NCI-H187 treated with DMSO at 0.1 percent for 48 hours (cell line): ENCODE results near the gene RTN4.

Experiments
- DNase-seq: peaks from one replicate; lab custom pipeline; 2025; lab: John Stamatoyannopoulos, UW

The RTN4 gene

GRCh38 chr2:54968561-54969218, 81.6 kb downstream of the RTN4 start:
- DNase-seq: no peak

DNA sequence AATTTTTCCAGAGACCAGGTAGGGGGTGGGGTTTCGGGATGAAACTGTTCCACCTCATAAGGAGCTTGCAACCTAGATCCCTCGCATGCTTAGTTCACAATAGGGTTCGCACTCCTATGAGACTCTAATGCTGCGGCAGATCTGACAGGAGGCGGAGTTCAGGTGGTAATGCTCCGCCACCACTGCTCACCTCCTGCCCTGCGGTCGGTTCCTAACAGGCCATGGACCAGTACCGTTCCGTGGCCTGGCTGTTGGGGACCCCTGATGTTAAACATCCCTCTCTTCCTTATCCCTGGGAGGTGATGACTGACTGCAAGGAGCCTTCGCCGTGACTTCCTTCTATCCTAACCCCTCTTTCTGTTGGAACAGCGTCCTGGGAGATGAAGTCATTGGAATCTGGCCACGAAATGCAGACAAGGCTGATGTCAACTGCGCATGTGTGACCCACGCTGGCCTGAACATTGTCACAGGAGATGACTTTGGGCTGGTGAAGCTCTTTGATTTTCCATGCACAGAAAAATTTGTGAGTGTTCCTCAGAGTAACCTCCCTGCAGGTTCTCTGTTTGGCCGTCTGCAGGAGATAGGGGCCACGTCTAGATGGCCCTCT, 82.4 kb downstream of the RTN4 start:
- DNase-seq: no peak

- no peak for DNase-seq
Measured at GRCh38 chr2:54967269-54967668, 83.0 kb downstream of the RTN4 start.

GRCh38 chr2:54966837-54967236, 83.4 kb downstream of the RTN4 start:
- DNase-seq: no peak

- DNase-seq: no peak
Measured at GRCh38 chr2:54966165-54966832, 84.0 kb downstream of the RTN4 start.

DNA sequence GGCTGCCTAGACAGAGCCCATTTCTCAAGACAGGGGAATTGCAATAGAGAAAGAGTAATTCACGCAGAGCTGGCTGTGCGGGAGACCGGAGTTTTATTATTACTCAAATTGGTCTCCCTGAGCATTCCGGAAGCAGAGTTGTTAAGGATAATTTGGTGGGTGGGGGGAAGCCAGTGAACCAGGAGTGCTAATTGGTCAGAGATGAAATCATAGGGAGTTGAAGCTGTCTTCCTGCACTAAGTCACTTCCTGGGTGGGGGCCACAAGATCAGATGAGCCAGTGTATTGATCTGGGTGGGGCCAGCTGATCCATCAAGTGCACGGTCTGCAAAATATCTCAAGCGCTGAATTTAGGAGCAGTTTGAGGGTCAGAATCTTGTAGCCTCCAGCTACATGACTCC, 84.8 kb downstream of the RTN4 start:
- no peak for DNase-seq

DNA sequence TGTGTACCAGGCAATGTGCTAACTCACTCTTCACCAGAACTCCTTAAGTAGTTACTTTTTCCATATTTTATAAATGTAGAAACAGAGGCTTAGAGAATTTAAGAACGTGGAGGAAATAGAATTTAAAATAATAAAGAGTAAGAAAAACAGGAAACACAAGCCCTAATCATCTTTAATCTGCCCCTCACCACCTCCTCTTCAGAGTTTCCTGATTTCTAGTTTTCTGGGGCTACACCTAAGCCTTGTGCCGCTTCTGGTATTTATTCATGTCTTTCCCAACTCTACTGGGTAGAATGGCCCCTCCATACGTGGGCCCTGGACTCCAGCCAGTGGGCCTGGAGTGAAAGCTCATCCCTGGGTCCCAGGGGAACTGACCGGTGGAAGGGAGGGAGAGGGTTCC, 85.4 kb downstream of the RTN4 start:
- no peak for DNase-seq

GRCh38 chr2:54964271-54964670, 86.0 kb downstream of the RTN4 start:
- no peak for DNase-seq

GRCh38 chr2:54963476-54963875, 86.8 kb downstream of the RTN4 start:
- DNase-seq: no peak

DNA sequence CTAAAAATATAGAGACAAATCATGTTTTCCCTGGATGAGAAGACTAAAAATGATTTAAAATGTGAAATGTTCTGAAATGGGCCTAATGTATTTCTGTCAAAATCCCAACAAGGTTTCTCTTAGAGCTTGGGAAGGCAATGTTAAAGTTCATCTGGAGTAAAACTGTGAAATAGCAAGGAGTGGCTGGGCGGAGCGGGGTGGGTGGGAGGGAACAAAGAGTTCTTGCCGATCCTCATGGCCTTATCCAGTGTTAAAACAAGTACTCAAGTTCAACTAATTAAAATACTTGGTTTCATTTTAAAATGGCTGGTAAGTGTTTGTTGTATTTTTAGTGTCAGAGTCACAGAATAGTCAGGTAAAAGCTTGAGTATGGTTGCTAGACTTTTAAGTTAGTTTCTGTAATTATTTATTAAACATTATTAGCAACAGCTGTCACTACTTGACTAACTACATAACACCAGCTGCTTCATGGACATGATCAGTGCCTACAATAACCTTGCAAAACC, 87.3 kb downstream of the RTN4 start:
- no peak for DNase-seq

DNA sequence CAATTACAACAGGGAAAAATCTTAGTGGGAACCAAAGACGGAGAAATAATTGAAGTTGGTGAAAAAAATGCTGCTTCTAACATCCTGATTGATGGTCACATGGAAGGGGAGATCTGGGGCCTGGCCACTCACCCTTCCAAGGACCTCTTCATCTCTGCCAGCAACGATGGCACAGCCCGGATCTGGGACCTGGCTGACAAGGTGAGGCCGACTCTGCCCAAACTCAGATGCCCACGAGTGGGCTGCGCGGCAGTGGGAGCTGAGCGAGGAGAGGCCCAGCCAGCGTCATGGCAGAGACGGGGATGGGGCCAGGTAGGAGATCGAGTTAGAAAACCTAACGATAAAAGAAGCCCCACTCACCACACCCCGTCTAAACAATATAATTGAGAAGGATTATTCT, 87.7 kb downstream of the RTN4 start:
- no peak for DNase-seq

DNA sequence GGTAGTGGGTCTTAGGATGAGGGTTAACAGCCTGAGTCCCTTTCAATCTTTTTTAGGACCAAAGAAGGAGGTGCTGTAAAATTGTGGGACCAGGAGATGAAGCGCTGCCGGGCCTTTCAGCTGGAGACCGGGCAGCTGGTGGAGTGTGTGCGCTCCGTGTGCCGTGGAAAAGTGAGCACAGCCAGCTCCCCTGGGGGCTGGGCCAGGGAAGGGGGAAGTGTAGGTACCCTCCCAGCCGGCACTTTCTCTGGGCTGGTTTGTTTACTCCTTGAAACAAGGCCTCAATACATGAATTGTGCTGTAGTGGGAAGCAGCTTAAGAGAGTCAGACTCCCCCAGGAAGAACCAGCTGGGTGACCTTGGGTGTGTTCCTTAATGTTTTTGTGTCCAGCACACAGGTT, 90.1 kb downstream of the RTN4 start:
- DNase-seq: no peak

DNA sequence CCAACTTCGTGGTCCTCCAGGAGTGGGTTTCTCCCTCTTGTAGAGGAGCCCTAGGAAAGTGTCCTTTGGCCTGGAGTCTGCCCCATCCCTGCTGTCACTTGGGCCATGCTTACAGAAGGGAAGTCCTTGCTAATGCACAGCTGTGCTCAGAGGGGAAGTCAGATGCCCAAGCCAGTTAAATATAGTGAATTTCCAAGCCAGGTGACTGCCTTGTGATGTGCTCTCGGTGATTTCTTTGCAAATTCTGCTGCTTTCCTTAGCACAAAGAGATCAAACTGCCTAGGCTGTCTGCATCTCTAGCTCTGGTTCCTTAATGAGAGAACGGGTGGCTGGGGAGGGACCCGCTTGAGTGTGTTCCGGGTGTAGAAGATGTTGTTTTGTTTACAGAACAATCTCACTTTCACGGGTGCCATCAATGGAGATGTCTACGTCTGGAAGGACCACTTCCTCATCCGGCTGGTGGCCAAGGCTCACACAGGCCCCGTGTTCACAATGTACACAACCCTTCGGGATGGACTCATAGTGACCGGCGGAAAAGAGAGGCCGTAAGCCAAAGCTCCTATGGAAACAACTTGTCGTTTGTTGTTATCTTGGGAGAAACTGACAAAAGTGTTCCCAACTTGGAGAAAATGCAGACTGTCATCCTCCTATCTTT, 91.4 kb downstream of the RTN4 start:
- DNase-seq: no peak

- no peak for DNase-seq
Measured at GRCh38 chr2:54957321-54957999, 92.8 kb downstream of the RTN4 start.

DNA sequence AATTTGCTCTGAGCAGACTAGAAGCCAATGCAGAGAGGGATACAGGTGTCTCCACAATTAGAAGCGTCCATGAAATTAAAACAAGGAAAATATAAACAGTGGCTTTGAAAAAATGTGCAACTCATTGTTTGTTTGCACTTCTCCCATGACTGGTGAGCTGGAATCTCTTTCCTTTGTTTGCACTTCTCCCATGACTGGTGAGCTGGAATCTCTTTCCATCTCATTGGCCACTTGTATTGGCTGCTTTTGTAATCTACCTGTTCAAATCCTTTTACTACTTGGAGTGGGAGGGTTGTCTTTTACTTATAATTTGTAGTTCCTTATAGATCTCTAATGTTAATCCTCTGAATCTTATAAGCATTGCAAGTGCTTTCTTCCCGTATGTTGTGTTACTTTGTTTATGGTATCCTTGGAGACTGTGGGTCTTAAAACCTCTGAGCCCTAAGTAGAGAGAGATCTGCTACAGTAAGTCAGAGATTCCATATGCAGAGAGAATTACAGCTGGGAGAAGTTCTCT, 94.1 kb downstream of the RTN4 start:
- no peak for DNase-seq

GRCh38 chr2:54955358-54956110, 94.7 kb downstream of the RTN4 start:
- no peak for DNase-seq

DNA sequence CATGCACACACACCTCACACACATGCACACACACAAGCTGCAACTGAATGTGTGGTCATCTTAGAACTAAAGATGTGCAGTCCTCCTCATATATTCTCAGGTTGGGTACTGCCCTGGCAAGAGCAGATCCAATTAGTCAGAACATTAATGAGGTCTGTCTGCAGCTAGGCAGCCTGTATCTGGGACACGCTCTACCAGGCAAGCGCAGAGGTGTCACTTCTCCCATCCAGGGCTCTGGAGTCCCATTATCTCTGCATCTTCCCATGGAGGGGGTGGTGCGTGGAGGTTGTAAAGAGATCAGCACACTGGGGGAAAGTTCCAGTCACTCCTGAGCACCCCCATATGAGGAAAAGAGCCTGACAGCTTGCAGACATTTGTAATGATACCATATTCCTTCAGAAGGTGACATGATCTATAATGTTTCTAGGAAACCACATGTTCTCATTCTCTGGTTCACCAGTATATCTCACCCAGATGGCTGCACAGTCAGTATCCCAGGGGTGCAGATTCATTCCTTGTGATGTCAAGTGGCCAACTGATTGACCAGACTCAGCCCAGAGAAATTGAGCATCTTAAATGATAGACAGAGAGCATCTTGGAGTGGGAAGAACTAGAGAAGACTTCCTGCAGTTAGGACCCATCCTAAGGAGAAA, 95.4 kb downstream of the RTN4 start:
- DNase-seq: no peak

- DNase-seq: no peak
Measured at GRCh38 chr2:54954158-54954557, 96.1 kb downstream of the RTN4 start.

- no peak for DNase-seq
Measured at GRCh38 chr2:54952978-54953456, 97.2 kb downstream of the RTN4 start.

DNA sequence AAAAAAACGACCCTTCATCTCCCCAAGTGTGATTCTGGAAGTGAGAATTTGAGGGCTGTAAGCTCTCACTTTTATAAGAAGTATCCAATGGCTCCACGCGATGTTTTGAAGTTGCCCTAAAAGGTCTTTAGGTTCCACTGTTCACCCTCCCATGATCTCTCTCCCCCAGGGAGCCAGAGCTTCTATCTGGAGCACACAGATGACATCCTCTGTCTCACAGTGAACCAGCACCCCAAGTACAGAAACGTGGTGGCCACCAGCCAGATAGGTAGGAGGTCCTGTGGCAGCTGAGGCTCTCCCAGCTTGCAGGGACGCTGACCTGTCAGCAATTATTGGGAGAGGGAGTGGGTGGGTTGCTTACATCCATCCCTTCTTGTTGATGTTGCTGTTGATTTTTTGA, 97.8 kb downstream of the RTN4 start:
- no peak for DNase-seq

DNA sequence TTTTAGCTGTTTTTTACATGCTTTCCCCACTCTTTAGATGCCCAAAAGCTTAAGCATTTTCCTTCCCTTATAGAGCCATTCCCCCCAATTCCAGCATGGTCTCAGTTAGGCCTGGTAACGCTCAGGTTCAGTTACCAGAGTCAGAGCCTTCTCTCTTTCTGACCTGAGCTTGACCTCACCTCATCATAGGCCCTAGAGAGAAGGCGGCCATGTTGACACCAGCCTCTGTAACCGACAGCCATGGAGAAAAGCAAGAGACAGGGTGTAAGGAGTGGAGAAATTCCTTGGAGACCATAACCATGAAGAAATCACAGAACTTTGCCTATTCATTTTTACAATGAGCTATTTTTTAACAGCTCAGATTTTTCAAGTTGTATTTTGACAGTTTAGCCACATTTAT, 99.4 kb downstream of the RTN4 start:
- no peak for DNase-seq
